Endometrial microvascular endothelial cells (primary cell): ENCODE results near the gene FMOD. TPM values are rescaled to one million over a fixed set of nuclear protein-coding genes. Genes with fewer than 3 reads are reported as not detected.

Experiments used
- in situ Hi-C: cut with HindIII; loops from 2 replicates; pipeline ENCODE4 v1.10.0; 2017; ENCODE audit warnings: low sequenced_read_pairs, low pct_unique_long_range_greater_than_20kb; ENCODE audit errors: inconsistent ontology term
- total RNA-seq: library from RNA; depleted of rRNA; stranded (reverse); fragments of >200 nt; gene quantifications from one replicate; pipeline ENCODE4 v1.2.3, GENCODE V29; 2015; ENCODE audit errors: inconsistent ontology term

The FMOD gene
- total RNA-seq, 1 donor from 2014 or later, result not detected

DNA sequence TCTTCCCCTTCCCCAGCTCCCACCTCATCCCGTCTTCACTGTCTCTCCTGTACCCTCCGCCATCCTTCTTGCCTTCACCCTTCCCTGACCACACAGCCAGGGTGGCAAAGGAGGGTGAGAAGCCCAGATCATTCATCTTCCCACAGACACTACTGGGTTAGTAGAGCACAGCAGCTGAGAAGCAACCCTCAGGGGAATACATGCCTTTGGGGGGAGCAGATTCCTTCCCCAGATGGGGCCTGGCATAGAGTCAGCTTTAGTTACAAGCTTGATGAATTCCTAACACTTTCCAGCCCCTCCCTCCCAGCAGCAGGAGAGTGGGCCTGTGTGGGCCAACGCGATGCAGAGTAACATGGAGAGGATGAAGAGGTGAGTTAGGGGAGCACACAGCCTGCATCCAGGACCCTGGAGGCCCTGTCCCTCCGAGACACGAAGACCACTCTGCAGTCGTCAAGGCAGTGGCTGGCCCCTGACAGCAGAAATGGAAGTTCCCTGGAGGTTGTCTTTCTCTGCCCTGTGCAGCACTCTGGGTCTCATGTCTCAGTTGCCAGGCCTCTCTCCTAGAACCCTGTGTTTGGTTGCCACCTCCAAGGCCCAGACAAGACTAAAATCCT lies 54.4 kb downstream of the FMOD start:
- in situ Hi-C loops, result loop anchor here (25.0 kb wide), 1 partner anchor 141 kb away; no protein-coding TSS in a partner anchor

DNA sequence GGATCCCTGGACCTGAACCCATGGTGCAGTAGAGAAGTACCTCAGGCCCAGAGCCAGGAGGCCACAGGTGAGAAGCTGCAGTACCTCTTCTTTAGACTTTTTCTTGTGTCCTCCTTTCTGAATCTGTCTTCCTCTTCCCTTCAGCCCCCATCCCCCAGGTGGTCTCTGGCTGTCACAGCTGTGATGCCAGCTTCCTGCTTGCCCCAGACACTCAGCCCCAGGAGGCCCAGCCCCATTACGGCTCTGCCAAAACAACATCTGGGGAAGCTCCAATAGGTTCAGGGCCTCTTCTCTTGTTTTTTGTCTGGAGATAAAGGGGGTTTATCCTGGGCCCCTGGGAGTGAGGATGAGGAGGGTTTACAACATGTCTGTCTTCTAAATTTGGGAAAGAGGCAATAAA lies 55.1 kb downstream of the FMOD start:
- in situ Hi-C loops, result loop anchor here (25.0 kb wide), 1 partner anchor 142 kb away; no protein-coding TSS in a partner anchor

DNA sequence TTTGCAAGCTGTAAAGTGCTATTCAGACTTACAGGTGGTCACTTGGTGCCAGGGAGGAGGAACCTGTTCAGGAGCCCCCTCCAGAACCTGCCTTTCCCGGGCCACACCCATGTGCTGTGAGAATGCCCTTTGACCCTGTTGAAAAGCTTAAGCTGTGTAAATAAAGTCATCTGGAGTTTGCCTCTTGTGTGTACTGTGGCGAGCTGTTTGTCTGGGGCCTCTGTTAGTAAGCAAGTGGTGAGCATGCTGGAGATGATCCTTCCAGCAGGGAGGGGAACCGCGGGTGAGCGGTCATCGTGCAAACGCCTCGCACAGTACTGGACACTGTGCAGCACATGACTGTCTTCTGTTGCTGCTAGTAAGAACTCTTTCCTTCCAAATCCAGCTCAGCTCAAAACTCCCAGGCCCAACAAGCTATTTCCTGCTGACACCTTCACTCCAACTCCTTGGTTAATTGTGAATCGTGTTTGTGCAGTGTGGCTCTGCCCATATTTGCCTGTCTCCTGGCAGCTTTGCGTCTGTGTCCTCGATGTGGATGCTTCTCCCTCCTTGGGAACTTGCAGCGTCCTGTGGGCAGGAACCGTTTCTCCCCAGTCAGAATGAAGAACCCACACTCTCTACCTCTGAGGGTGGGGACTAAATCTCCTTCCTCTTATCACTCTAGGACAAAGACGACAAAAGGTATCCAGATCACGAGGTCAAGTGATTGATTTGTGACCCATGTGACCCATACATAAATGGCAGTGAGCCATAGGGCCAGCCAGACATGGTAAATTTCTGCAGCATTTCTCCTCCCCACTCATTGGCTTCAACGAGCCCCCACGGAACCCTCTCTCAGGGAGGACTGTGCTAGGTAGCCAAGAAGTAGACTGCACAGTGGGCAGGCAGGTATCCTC lies 59.5 kb downstream of the FMOD start:
- in situ Hi-C loops, result loop anchor here (25.0 kb wide), 1 partner anchor 146 kb away; no protein-coding TSS in a partner anchor

Other genes starting within 250 kb of the FMOD start
- gene ADORA1, start 223.4 kb downstream of the FMOD start, total RNA-seq, result not detected
- gene MYBPH, start 175.3 kb downstream of the FMOD start, total RNA-seq, result not detected
- gene CHI3L1, start 164.4 kb downstream of the FMOD start, total RNA-seq, result not detected
- not detected for gene CHIT1, start 121.4 kb downstream of the FMOD start, total RNA-seq
- gene BTG2, start 45.6 kb downstream of the FMOD start, total RNA-seq, result 21.4 TPM
- gene PRELP, start 124.7 kb upstream of the FMOD start, total RNA-seq, result not detected
- not detected for gene OPTC, start 143.0 kb upstream of the FMOD start, total RNA-seq